Gastroesophageal sphincter (tissue), 3 donors: Measurements from ENCODE around the gene MACROD2.
"Not testable (repeated sequence)": the region's sequence is repeated elsewhere in the genome, so short reads cannot be mapped to it uniquely, and the experiment has no call there.

Experiments
- EP300 ChIP-seq: sonication (generic); formaldehyde crosslinking; IDR thresholded peaks from one replicate; pipeline ENCODE4 v1.6.1; 2017; ENCODE audit warnings: antibody characterized with exemption, mild to moderate bottlenecking
- POLR2A ChIP-seq, 2 donors: fragments of 450-650 bp; IDR thresholded peaks; one replicate each; pipeline ENCODE4 v1.6.1; 2017; ENCODE audit warnings: antibody characterized with exemption in 2 of 2, mild to moderate bottlenecking in 2 of 2, moderate library complexity in 1 of 2
- POLR2AphosphoS5 ChIP-seq: sonication (generic); formaldehyde crosslinking; IDR thresholded peaks from one replicate; pipeline ENCODE4 v1.6.1; 2017; ENCODE audit warnings: antibody characterized with exemption
- TF ChIP-seq, protein P1 (sequence below), 4 experiments: fragments of 200-600 bp in 2 of 4; fragments of 450-650 bp in 2 of 4; sonication (generic) in 1 of 4; IDR thresholded peaks; one replicate each; pipeline ENCODE4 v1.5.1; 2017 to 2019; ENCODE audit warnings: antibody characterized with exemption in 4 of 4, mild to moderate bottlenecking in 2 of 4, moderate library complexity in 2 of 4

DNA sequence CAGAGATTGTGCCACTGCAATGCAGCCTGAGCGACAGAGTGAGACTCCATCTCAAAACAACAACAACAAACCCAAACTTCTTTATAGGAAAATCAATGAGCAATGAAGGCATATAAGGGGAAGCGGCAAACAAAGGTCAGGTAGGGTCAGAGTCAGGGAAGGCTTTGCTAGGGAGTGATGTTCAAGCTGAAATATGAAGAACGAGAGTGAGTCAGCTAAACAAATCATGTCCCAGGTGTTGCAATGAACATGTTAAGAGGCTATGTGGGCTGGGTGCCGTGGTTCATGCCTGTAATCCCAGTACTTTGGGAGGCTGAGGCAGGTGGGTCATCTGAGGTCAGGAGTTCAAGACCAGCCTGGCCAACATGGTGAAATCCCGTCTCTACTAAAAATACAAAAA is 3.4 kb upstream of the MACROD2 start:
- not testable (repeated sequence) for TF ChIP-seq POLR2AphosphoS5; POLR2A (IDR thresholded peaks at IDR 0.05); EP300
- TF ChIP-seq, protein P1, sequence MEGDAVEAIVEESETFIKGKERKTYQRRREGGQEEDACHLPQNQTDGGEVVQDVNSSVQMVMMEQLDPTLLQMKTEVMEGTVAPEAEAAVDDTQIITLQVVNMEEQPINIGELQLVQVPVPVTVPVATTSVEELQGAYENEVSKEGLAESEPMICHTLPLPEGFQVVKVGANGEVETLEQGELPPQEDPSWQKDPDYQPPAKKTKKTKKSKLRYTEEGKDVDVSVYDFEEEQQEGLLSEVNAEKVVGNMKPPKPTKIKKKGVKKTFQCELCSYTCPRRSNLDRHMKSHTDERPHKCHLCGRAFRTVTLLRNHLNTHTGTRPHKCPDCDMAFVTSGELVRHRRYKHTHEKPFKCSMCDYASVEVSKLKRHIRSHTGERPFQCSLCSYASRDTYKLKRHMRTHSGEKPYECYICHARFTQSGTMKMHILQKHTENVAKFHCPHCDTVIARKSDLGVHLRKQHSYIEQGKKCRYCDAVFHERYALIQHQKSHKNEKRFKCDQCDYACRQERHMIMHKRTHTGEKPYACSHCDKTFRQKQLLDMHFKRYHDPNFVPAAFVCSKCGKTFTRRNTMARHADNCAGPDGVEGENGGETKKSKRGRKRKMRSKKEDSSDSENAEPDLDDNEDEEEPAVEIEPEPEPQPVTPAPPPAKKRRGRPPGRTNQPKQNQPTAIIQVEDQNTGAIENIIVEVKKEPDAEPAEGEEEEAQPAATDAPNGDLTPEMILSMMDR (IDR thresholded peaks at IDR 0.05): not testable (repeated sequence)
